Amniotic epithelial cell (primary cell): Measurements from ENCODE around the gene HOXA6.

Experiments used
- DNase-seq: peaks from one replicate; pipeline ENCODE4 v3.0.0-alpha.2; 2010; ENCODE audit warnings: low read depth

HOXA6 gene

GRCh38 chr7:27149842-27150567 lies 2.4 kb upstream of the HOXA6 start:
- no peak for DNase-seq

- no peak for DNase-seq
Observed at GRCh38 chr7:27148756-27149641, 1.4 kb upstream of the HOXA6 start.

- DNase-seq, result no peak
Observed at GRCh38 chr7:27148031-27148755, 619 bp upstream of the HOXA6 start.

- no peak for DNase-seq
Observed at GRCh38 chr7:27146491-27147198, 929 bp downstream of the HOXA6 start.

GRCh38 chr7:27145914-27146412 lies 1.6 kb downstream of the HOXA6 start:
- DNase-seq, result no peak

GRCh38 chr7:27145165-27145913 lies 2.2 kb downstream of the HOXA6 start:
- no peak for DNase-seq

GRCh38 chr7:27144781-27145164 lies 2.8 kb downstream of the HOXA6 start:
- DNase-seq, result no peak

- DNase-seq, result no peak
Observed at GRCh38 chr7:27143950-27144780, 3.4 kb downstream of the HOXA6 start.

GRCh38 chr7:27143023-27143949 lies 4.3 kb downstream of the HOXA6 start, which contains the start of gene HOXA5:
TSS of gene HOXA5 (minus strand) at chr7:27143681. CDS start at chr7:27143607, 74 bp downstream.
- DNase-seq, result peak; percentile 99

GRCh38 chr7:27142580-27143022 lies 5.0 kb downstream of the HOXA6 start:
- DNase-seq, result no peak

- no peak for DNase-seq
Observed at GRCh38 chr7:27141923-27142579, 5.5 kb downstream of the HOXA6 start.

- DNase-seq, result no peak
Observed at GRCh38 chr7:27141137-27141922, 6.2 kb downstream of the HOXA6 start.

- DNase-seq, result no peak
Observed at GRCh38 chr7:27140126-27140857, 7.3 kb downstream of the HOXA6 start.

GRCh38 chr7:27139334-27140125 lies 8.0 kb downstream of the HOXA6 start:
- DNase-seq, result no peak

GRCh38 chr7:27138985-27139333 lies 8.6 kb downstream of the HOXA6 start:
- no peak for DNase-seq

GRCh38 chr7:27138472-27138871 lies 9.1 kb downstream of the HOXA6 start:
- no peak for DNase-seq
